GM20431 (cell line): ENCODE measurements around the gene SPEF2.

Experiments used
- in situ Hi-C: fragments of 300-500 bp; cut with MseI, MboI; formaldehyde crosslinking; loops from one replicate; pipeline ENCODE4 v1.15.0; 2020; ENCODE audit warnings: low sequenced_read_pairs; ENCODE audit not compliant: unreplicated experiment

Gene SPEF2

GRCh38 chr5:35617435-35618303, at the start of gene SPEF2:
SPEF2 (plus strand) TSS chr5:35617863; CDS start chr5:35617998, 135 bp downstream.
- in situ Hi-C loops = no loop called here

- in situ Hi-C loops = no loop called here
Measured at GRCh38 chr5:35575578-35575977, 42.1 kb upstream of the SPEF2 start.

GRCh38 chr5:35587419-35587818, 30.2 kb upstream of the SPEF2 start:
- in situ Hi-C loops = no loop called here

- in situ Hi-C loops = no loop called here
Measured at GRCh38 chr5:35593338-35593737, 24.3 kb upstream of the SPEF2 start.

GRCh38 chr5:35598707-35599370, 18.8 kb upstream of the SPEF2 start:
- in situ Hi-C loops = no loop called here

- in situ Hi-C loops = no loop called here
Measured at GRCh38 chr5:35600591-35600990, 17.1 kb upstream of the SPEF2 start.

GRCh38 chr5:35608881-35609779, 8.5 kb upstream of the SPEF2 start:
- in situ Hi-C loops = no loop called here

- in situ Hi-C loops = no loop called here
Measured at GRCh38 chr5:35617060-35617434, 616 bp upstream of the SPEF2 start.

GRCh38 chr5:35618304-35618636, 607 bp downstream of the SPEF2 start:
- in situ Hi-C loops = no loop called here

- in situ Hi-C loops = no loop called here
Measured at GRCh38 chr5:35618781-35619180, 1.1 kb downstream of the SPEF2 start.

GRCh38 chr5:35622974-35623373, 5.3 kb downstream of the SPEF2 start:
- in situ Hi-C loops = no loop called here

- in situ Hi-C loops = no loop called here
Measured at GRCh38 chr5:35623991-35624390, 6.3 kb downstream of the SPEF2 start.

GRCh38 chr5:35626108-35626507, 8.4 kb downstream of the SPEF2 start:
- in situ Hi-C loops = no loop called here

- in situ Hi-C loops = no loop called here
Measured at GRCh38 chr5:35626553-35626952, 8.9 kb downstream of the SPEF2 start.

GRCh38 chr5:35634326-35634725, 16.7 kb downstream of the SPEF2 start:
- in situ Hi-C loops = no loop called here

GRCh38 chr5:35640623-35641022, 23.0 kb downstream of the SPEF2 start:
- in situ Hi-C loops = no loop called here

GRCh38 chr5:35644543-35644942, 26.9 kb downstream of the SPEF2 start:
- in situ Hi-C loops = no loop called here

GRCh38 chr5:35647128-35647527, 29.5 kb downstream of the SPEF2 start:
- in situ Hi-C loops = no loop called here

GRCh38 chr5:35647712-35648111, 30.0 kb downstream of the SPEF2 start:
- in situ Hi-C loops = no loop called here

- in situ Hi-C loops = no loop called here
Measured at GRCh38 chr5:35651002-35651756, 33.5 kb downstream of the SPEF2 start.
